DMS153 (cell line): ENCODE measurements around the gene DDX25.
A peak's percentile ranks its signal among the peaks of the same experiment; 100 is the strongest.
"Not testable (repeated sequence)": the region's sequence is repeated elsewhere in the genome, so short reads cannot be mapped to it uniquely, and the experiment has no call there.

Experiments
- DNase-seq: peaks from one replicate; lab custom pipeline; 2025; lab: John Stamatoyannopoulos, UW

DDX25 gene

DNA sequence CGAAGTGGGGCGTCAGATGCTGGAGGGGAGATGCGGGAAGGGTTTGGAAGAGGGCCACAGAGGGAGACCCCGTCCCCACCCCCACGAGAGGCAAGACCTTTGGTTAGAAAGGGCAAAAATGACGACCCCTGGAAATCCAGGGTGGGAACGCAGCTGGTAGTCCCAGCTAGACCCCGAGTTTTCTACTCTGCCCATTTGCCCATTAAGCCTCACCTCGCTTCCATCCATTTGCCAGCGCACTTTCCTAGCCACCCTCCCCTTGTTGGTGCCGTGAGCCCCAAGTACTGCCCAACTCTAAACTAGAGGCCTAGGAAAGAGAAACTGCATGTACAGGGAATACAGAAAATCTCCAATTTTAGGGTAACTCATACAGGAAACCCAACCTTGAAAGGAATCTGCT lies 370 bp downstream of the DDX25 start:
- no peak for DNase-seq

GRCh38 chr11:125910226-125910849 lies 6.0 kb downstream of the DDX25 start:
- no peak for DNase-seq

DNA sequence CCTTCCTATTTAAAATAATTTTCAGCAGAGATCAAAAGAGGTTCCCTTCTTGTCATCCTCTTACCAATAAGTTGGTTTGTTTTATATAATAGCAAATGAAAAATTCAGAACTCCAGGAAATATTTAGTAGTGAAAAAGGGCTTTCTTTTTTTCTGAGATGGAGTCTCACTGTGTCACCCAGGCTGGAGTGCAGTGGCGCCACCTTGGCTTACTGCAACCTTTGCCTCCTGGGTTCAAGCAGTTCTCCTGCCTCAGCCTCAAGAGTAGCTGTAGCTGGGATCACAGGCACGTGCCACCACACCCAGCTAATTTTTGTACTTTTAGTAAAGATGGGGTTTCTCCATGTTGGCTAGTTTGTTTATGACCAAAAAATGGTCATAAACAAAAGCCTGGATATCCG lies 10.3 kb downstream of the DDX25 start:
- DNase-seq, result not testable (repeated sequence)

- peak; percentile 49 for DNase-seq
Observed at GRCh38 chr11:125916683-125917347, 12.5 kb downstream of the DDX25 start.

DNA sequence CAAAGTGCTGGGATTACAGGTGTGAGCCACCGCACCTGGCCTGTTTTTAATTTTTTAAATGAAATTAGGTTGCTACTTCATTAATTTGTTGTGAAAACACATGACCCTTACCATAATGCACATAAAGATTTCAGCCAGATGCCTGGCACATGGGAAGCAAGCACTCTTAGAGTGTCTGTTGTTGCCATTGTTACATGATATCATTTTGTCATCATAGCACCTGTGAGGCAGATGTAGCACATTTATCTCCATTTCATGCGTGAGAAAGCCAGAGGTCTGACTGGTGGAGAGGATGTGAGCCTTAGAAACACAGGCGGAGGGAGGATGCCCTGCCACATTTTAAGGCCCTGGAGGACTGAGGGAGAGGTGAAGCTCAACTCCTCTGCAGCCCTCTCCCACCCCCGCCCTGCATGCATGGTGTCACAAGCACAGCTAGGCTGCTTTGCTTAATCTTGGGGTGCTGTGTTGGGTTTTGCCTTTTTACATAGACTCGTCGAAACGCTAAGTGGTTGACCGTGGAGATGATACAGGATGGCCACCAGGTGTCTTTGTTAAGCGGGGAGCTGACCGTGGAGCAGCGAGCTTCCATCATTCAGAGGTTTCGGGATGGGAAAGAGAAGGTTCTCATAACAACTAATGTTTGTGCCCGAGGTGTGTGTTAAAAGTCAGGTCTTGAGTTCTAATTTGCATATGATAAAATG lies 14.0 kb downstream of the DDX25 start:
- no peak for DNase-seq

GRCh38 chr11:125921042-125921441 lies 16.7 kb downstream of the DDX25 start:
- no peak for DNase-seq

GRCh38 chr11:125922156-125922555 lies 17.8 kb downstream of the DDX25 start:
- DNase-seq, result no peak

GRCh38 chr11:125923012-125923579 lies 18.8 kb downstream of the DDX25 start:
- DNase-seq, result peak; percentile 35

GRCh38 chr11:125923633-125924032 lies 19.3 kb downstream of the DDX25 start:
- DNase-seq, result no peak

GRCh38 chr11:125924384-125925007 lies 20.2 kb downstream of the DDX25 start:
- DNase-seq, result no peak

GRCh38 chr11:125925247-125925740 lies 21.0 kb downstream of the DDX25 start:
- no peak for DNase-seq

DNA sequence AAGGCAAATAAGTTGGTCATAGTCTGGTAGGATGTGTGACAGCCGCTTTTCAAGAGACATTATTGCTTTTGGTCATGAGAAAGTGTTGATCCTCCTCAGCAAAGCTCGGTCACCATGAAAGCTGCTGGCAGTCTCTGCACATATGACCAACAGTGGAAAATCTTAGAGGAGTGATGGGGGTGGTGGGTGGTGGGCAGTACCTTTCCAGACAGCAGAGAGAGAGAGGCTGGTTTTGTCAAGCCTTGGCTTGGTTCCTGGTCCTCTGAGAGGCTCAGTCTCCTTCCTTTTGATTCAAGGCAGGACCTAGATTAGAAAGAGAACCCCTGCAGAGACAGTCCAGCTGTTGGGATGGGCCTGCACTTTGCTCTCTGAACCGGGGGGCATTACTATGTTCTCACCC lies 21.5 kb downstream of the DDX25 start:
- DNase-seq, result no peak

DNA sequence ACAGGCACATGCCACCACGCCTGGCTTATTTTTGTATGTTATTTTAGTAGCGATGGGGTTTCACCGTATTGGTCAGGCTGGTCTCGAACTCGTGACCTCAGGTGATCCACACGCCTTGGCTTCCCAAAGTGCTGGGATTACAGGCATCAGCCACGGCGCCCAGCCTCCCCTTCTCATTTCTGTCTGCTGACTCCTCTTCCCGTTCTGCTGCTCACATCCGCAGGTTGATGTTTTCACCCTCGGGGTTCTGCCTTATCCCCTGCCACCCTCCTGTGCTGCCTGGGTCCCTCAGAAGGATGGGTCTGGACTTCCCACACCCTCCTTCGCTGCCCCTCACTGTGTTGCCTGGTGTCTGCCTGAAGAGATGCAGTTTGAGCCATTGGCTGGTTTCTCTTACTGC lies 22.4 kb downstream of the DDX25 start:
- no peak for DNase-seq

- no peak for DNase-seq
Observed at GRCh38 chr11:125929445-125930075, 25.3 kb downstream of the DDX25 start.

DNA sequence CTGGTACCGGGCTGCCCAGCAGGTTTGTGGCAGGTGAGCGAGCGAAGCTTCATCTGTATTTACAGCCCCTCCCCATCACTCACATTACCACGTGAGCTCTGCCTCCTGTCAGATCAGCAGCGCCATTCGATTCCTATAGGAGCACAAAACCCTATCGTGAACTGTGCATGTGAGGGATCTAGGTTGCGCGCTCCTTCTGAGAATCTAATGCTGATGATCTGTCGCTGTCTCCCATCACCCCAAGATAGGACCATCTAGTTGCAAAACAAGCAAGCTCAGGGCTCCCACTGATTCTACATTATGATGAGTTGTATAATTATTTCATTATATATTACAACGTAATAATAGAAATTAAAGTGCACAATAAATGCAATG lies 25.8 kb downstream of the DDX25 start:
- no peak for DNase-seq

DNA sequence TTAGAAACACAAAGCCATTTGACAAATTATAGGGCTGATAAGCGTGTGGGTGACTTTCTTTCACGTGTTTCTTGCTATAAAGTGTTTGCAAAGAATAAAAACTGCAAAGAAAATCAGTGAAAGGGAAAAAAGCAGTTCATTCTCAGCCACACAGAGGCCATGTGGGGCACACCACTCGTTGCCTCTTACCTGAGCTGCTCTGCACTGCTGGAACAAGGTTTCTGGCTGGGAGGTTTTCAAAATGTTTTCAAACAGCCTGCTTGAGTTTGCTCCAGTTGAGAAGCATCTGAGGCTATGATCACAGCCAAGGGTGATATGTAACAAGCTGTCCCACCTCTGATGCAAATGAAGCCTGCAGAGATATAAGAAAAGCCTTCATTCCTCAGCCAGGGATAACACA lies 26.8 kb downstream of the DDX25 start:
- no peak for DNase-seq

- no peak for DNase-seq
Observed at GRCh38 chr11:125931668-125932067, 27.4 kb downstream of the DDX25 start.

DNA sequence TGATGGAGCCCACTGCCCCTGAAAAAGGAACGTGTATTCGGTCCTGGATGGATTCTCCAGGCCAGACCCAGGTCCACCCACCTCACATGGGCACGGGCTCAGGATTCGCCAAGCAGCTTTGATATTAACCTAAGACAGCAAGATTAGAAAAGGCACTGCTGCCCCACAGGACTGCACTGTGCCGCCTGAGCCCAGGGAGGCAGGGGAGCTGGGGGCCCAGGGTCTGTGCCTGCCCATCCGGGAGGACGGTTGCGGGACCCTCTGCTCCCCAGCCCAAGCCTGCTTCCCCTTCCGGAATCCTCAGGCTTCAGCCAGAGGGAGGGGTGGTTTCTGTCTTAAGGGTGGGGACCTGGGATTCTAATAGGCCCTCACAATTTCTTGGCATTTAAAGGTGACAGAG lies 28.0 kb downstream of the DDX25 start:
- no peak for DNase-seq

DNA sequence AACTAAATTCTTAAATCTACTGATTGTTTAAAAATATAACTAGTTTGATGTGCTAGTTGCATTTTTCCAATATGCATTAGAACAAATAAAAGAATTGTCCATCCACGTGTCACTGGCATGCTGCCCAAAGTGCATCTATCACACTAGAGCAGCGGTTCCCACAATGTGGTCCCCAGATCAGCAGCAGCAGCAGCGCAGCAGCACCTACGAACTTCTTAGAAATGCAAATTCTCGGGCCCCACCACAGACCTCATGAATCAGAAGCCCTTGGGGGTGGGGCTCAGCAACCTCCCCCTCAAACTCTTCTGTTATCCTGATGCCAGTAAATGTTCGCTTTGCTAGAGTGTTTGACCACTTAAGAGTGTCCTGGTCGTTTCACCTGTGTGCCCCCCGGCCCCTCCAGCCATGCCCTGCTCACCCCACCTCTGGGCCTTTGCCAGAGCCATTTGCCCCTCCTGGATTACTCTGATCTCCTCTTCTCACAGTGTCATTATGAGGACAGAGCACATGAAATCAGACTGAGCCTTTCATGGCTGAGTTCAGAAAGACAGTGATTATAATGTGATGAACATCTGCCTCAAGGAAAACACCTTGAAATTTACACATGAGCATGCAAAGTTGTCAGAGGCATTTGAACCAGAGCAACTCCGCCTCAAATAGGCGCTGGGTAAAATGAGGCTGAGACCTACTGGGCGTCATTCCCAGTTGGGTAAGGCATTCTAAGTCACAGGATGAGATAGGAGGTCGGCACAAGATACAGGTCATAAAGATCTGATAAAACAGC lies 28.9 kb downstream of the DDX25 start:
- no peak for DNase-seq

DNA sequence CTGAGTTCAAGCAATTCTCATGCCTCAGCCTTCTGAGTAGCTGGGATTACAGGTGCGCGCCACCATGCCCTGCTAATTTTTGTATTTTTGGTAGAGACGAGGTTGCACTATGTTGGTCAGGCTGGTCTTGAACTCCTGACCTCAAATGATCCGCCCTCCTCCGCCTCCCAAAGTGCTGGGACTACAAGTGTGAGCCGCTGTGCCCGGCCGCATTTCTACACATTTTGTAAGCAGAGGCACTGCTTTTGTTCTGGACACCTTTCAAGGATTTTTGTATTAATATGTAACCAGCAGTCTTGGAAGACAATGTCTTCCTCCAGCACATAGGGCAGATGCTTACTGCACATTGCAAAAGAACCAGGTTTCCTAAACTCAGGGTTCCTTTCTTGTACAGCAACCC lies 30.2 kb downstream of the DDX25 start:
- no peak for DNase-seq

- DNase-seq, result no peak
Observed at GRCh38 chr11:125935056-125935455, 30.7 kb downstream of the DDX25 start.
